ELR (cell line): Measurements from ENCODE around the gene ZNF32.
"Not testable (repeated sequence)": the region's sequence is repeated elsewhere in the genome, so short reads cannot be mapped to it uniquely, and the experiment has no call there.

ENCODE experiments used
- DNase-seq: peaks from one replicate; pipeline ENCODE4 v3.0.0-alpha.2; 2015; ENCODE audit warnings: low read depth

ZNF32 gene

DNA sequence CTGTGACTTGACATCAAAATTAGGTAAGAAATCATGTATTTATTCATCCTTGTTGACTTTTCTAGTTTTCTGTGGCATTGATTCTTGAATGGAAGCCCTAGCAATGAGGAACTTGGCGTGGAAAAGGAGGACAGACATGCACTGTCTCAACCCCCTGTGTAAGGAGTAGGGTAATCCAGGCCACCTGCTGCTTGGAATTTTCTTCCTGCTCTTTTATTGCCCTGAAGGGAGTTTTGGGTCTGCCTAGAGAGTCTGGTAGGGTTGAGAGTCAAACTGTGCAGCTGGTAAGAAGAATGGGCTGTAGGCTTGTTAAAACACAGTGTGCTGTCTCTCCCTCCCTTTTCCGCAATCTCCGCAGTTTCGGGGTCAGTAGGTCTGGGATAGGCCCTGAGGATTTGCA, 19.7 kb downstream of the ZNF32 start:
- no peak for DNase-seq

DNA sequence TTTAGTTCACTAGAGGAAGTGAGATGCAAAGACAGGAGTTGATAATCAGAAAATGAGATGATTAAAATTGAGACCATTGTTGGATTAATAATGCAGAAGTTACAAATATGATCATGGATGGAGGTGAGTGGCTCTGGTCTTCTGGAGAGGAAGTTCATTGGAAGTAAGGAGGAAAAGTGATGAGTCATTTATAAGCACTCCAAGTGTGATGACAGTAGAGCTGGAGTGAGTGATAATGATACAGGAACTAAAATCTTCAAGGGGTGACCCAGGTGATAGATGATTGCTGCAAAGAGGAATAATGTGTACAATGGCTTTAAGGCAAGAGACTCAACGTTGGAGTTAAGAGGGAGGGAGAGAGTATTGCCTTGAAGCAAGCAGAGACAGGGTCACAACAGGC, 20.7 kb downstream of the ZNF32 start:
- DNase-seq, result no peak

DNA sequence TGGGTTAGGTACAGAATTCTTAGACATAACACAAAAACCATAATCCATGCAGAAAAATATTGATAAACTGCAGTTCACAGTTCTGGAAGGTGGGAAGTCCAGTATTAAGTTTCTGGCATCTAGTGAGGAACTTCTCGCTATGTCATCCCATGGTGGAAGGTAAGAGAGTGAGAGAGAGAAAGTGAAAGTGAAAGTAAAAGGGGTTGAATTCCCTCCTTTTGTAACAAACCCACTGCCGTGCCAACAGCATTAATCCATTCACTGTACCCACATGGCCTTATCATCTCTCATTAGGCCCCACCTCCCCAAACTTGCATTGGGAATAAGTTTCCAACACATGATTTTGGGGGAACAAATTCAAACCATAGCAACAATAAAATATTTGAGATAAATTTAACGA, 25.3 kb downstream of the ZNF32 start:
- DNase-seq, result peak; percentile 25

DNA sequence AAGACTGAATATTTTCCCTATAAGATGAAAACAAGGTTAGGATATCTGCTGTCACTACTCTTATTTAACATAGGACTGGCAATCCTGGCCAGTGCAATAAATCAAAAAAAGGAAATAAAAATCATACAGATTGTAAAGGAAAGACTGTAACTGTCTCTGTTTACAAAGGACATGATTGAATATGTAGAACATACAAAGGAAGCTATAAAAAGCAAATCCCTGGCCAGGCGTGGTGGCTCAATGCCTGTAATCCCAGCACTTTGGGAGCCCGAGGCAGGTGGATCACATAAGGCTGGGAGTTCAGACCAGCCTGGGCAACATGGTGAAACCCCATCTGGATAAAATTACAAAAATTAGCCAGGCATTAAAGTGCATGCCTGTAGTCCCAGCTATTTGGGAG, 26.6 kb downstream of the ZNF32 start:
- no peak for DNase-seq

DNA sequence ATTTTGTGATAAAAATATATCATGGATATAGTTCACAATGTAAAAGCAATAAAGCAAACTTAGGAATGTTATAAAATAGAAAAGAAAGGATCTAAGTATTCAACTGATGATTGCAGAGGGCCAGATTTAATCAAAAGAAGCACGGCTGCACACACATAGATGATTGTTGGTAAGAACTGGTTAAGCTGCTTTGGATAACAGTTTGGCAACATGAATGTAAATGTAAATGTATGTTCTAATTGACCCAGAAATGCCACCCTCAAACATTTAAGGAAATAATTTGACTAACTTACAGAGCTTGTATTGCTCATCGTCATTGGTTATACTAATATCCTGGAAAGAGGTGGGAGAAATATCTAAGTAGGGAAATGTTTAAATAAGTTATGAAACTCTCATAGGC, 29.3 kb downstream of the ZNF32 start:
- DNase-seq, result no peak

DNA sequence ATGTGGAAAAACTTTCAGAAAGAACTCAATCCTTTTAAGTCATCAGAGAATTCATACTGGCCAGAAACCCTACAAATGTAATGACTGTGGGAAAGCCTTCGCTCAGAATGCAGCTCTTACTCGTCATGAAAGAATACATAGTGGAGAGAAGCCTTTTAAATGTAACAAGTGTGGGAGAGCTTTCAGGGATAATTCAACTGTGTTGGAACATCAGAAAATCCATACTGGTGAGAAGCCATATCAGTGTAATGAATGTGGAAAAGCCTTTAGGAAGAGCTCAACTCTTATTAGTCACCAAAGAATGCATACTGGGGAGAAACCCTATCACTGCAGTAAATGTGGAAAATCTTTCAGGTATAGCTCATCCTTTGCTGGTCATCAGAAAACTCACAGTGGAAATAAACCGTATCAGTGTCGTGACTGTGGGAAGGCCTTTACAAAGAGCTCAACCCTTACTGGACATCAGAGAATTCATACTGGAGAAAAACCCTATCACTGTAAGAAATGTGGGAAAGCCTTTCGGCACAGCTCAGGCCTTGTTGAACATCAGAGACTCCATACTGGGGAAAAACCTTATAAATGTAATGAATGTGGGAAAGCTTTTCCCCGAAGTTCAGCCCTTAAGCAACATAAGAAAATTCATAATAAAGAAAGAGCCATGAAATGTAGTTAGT, 31.8 kb downstream of the ZNF32 start:
- DNase-seq, result no peak

DNA sequence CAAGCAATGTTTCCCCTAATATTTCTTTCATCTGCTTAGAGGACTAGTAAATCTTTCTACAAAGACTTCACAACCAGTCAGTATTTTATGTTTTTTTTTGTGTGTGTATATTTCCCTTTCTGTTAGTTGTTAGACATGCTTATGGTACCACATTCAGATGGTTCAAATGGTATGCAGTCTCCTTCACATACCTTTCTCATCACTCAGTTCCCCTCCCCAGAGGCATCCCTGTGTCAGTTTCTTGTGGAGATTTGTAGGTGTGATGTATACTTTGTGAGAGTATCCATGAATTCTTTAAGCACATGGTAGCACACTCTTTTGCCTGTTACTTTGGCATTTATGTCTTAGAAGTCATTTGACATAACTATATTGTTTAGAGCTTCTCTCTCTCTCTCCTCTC, 38.0 kb downstream of the ZNF32 start:
- peak; percentile 78 for DNase-seq

DNA sequence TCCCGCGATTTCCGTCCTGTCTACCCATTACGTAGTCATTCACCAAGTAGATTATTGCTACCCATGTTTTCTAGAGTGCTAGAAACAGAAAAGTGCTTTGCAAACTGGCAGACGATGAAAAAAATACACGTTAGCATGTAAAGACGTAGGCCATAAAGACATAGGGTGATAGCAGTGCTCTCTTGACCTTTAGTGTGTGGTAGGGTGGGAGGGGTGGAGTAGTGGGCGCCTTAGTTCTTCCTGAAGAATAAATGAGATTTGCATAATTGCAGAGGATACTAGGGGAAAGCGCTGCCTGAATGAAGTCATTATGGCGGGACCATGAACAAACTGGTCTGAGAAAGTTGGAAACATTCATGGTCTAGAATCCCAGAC, 41.5 kb downstream of the ZNF32 start:
- no peak for DNase-seq

DNA sequence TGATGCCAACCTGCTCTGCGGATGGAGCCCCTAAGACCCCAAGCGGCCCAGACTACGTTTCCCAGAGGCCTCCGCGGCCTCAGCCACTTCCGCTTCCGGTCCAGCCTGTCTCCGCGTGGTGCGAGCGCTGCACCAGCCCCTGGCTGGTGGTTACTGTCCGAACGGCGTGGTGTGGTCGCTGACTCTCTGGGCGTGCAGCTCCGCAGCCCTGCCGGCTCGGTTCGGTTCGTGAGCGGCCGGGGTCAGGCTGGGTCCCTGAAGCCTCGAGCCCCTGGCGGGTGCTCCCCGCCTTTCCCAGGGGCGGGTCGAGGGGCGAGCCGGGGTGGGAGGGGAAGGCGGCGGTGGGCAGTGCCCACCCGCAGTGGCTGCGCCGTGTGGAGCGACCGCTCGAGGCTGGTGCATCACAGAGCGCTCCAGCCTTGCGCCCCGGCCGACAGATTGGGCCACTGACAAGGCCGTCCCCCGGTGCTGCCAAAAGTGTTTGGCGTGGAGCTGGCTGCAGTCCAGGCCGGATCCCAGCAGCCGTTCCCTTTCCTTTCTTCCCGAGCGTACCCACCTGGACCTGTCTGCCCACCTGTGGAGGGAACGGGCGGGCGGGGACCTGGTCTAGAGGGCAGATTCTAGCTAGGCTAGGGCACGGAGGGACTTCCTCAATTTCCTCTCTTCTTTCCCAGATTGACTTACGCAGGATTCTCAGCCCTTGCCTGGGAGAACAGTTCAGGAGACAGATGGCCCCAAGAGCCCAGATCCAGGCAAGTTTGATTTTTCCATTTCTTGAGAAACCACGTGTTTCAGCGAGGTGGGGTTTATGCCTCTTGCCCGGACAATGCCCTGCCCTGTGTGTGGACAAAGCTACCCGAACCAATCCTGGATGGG, 42.1 kb downstream of the ZNF32 start, which contains the start of gene ZNF485:
Gene ZNF485 (plus strand): TSS at position 116 of the 876 bp plus-strand sequence. CDS start 613 bp downstream, at position 729.
- peak; percentile 74 for DNase-seq

DNA sequence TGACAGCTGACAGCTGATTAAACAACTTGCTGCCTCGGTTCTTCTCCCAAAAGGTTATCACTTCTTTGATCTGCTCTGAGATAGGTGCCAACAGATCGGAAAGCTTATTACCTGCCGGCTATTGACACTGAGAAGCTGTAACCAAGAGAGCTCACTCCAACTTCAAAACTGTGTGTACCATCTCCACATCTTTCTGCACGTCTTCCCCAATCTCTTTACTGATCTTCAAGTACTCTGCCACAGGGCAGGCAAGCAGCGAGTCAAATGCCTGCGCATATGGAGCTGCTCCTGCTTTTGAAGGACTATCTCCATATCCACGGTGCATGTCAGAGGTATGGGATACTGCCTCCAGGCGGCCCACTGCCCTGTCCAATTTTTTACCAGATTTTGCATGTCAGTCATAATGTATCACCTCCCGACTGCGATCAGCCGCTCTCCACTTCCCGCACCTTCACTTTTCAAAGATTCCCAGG, 42.8 kb downstream of the ZNF32 start:
- DNase-seq, result no peak

DNA sequence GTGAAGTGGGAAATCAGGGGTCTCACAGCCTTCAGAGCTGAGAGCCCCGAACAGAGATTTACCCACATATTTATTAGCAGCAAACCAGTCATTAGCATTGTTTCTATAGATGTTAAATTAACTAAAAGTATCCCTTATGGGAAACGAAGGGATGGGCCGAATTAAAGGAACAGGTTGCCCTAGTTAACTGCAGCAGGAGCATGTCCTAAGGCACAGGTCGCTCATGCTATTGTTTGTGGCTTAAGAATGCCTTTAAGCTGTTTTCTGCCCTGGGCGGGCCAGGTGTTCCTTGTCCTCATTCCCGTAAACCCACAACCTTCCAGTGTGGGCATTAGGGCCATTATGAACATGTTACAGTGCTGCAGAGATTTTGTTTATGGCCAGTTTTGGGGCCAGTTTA, 47.1 kb downstream of the ZNF32 start:
- not testable (repeated sequence) for DNase-seq

DNA sequence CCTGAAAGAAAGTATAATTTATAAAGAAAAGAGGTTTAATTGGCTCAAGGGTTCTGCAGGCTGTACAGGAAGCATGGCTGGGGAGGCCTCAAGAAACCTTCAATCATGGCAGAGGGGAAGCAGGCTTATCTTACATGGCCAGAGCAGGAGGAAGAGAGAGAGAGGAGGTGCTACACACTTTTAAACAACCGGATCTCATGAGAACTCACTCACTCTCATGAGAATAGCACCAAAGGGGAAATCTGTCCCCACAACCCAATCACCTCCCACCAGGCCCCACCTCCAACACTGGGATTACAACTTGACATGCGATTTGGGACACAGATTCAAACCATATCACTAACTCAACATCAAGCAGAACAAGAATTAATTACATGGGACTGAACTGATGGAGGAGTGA, 49.3 kb downstream of the ZNF32 start:
- DNase-seq, result no peak

DNA sequence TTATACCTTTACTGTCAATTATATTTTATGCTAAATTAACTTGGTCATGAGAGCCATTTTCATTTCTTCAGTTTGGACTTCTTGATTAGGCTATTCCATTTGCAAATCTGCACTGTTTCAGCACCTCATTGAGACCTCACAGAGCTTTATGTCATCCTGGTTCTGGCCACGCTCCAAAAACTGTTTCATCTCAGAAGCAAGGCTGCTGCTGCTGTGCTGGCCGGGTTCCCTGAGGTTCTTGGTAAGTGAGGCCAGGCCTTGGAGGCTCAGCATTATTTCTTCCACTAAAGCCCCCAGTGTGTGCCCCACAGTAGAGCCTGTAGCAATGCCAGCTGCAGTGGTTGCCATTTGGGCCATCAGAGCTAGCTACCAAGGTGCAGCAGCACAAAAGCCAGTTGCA, 50.2 kb downstream of the ZNF32 start:
- peak; percentile 10 for DNase-seq

DNA sequence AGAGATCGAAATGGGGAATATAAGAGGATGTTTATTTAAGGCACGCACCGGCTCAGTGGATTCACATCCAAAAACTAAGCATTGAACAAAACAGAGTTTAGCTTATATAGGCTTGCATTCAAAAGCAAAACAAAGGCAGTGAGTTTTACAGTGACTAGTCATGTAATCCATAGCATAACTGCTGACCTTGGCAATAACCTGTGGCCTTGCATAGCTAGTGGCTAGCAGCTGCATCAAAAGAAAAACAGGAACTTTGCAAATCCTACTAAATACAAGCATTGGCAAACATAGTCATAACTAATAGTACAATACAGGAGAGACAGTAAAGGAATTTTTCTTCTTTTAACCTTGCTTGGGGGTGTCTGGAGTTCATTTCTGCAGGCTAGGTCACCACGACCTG, 52.1 kb downstream of the ZNF32 start:
- DNase-seq, result no peak

DNA sequence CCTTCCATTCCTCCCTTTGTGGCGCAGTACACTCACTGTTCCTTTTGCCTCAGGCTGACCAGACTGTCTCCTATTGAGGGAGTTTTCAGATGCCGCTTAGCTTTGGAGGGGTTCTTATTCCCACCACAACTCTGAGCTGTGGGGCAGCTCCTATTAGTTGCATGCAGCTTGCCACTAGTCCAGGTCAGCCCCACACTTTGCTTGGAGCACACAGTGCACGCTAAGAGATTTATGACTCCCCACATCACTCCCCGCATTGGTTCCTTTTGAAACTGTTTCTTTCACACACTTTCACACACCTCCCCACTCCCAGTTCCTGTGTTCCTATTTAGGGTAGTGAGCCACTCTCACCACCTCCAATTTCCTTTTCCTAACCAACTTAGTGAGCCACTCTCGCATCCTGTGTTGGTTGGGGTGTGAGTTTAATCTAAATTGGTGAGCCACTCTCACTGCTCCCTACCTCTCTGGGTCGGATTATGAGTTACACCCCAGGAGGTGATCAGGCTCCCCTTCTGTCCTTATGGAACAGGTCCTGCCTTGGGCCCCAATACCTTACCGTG, 52.9 kb downstream of the ZNF32 start:
- DNase-seq, result peak; percentile 16

DNA sequence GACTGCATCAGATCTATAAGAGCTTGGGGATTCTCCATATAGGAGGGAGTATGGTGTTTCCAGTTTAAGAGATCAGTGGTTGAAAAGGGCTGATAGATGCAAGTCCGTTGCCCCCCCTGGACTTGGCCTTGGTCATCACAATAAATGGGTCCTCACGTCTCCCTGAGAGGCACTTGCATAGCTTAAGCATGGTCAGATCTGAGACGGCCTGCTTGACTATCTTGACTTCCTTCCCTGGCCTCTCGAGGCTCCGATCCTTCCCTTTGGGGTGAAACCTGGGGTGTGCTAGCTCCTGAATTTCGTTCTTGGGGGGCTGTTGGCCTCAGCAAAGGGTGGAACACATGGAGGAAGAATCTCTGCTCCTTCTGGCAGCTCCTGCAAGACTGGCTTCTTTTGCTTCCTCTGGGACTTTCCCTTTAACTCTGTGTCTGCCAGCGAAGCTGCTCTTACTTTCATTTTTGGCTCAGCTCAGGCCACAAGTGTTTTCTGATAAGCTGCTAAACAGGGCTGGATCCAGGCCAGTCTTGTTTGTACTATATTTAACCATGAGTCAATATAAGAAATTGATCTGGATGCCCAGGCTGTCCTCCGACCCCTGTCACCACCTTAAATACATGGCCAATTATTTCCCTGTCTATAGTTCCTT, 53.6 kb downstream of the ZNF32 start:
- DNase-seq, result peak; percentile 37
